Stimulated activated CD8-positive, alpha-beta memory T cell treated with anti-CD3 and anti-CD28 coated beads, Interleukin-12 subunit alpha, Interleukin-12 subunit beta, amount 100 ng/mL, for 4 hours (primary cell): ENCODE data around the gene ESAM.

Experiments used
- DNase-seq: peaks from one replicate; pipeline ENCODE4 v3.0.0-alpha.2; 2020; ENCODE audit warnings: low read depth

Gene ESAM, protein sequence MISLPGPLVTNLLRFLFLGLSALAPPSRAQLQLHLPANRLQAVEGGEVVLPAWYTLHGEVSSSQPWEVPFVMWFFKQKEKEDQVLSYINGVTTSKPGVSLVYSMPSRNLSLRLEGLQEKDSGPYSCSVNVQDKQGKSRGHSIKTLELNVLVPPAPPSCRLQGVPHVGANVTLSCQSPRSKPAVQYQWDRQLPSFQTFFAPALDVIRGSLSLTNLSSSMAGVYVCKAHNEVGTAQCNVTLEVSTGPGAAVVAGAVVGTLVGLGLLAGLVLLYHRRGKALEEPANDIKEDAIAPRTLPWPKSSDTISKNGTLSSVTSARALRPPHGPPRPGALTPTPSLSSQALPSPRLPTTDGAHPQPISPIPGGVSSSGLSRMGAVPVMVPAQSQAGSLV

GRCh38 chr11:124762105-124762623 is at the start of gene ESAM:
Gene ESAM, minus strand, starts transcription at chr11:124762290. Its CDS starts 136 bp downstream, at chr11:124762154.
- peak; percentile 47 for DNase-seq

- no peak for DNase-seq
These were observed 49.5 kb upstream of the ESAM start for GRCh38 chr11:124811399-124812125.

- DNase-seq = no peak
These were observed 45.7 kb upstream of the ESAM start for GRCh38 chr11:124807660-124808270.

- no peak for DNase-seq
These were observed 45.1 kb upstream of the ESAM start for GRCh38 chr11:124807201-124807600.

DNA sequence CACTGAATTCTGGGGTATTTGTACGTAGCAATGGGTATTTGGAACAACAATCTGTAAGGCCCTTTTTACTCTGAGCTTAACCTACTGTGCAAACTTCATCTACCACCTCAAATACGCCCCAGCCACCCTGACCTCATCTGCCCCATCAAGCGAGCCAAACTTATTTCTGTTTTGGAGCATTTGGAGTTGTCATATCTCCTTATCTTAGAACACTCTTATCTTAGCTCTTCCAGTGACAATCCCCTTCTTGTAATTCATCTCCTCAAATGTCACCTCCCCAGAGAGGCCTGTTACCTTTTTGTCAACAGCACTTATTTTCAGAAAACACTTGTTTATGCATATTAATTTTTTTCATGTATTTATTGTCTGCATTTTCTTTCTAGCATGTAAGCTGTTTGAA is 42.8 kb upstream of the ESAM start:
- DNase-seq = no peak

DNA sequence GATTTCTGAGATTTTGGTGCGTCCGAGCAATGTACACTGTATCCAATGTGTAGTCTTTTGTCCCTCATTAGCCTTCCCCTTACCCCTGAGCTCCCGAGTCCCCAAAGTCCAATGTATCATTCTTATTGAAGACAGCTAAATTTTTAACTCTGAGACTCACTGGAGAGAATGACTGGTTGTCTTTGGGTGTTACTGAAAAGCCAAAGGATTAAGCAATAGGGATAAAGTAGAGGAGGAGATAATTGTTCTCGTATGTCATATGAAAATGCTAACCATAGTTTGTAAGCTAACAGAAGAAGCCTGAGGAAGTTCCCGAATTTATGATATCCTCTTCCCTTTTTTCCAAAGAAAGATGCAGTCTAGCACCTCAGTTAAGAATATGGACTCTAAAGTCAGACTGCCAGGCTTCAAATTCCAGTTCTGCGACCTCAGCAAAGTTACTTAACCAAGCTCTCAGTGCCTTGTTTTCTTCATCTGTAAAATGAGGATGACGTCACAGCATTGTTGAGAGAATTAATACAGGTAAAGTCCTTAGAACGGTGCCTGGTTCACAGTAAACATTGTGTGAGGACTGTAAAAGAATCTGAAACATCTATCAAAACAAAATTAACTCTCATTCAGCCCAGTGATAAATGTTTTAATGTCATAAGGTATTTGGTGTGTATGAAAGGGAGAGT is 39.7 kb upstream of the ESAM start:
- DNase-seq = no peak

GRCh38 chr11:124801014-124801413 is 38.9 kb upstream of the ESAM start:
- no peak for DNase-seq

DNA sequence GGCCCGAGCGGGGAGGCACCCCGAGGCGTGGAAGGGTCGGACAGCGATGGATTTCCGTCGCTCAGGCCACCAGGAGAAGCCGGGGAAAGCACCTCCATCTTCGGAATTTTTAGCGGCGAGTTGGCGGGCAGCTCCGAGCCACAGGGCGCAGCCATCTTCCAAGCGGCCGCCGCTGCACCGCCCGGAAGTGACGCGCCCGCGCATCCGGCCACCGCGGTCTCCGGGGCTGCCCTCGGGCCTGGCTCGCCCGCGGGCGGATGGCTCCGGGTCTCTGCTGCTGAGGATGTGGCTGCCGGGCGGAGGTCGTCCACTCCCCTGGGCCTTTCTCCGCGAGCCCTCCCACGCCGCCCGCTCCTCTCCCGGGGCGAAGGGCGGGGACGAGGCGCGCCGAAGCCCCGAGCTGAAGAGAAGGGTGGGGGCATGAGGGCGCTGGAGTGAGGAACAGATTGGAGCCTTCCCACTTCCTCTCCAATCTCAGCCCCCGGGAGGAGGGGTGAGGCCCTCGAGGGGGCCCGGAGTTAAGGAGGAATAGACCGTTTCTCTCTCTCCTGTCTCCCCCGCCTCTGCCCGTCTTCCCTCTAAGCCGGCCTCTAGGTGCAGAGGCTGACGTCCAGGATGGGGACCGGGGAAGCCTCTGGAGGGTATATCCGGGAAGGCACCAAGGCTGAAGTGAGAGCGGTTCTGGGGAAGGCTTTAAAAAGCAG is 38.3 kb upstream of the ESAM start, which contains the start of gene MSANTD2:
Gene MSANTD2, minus strand, starts transcription at position 181 of the 704 bp plus-strand sequence. Its CDS starts 26 bp downstream, at position 155.
- DNase-seq = peak; percentile 80

DNA sequence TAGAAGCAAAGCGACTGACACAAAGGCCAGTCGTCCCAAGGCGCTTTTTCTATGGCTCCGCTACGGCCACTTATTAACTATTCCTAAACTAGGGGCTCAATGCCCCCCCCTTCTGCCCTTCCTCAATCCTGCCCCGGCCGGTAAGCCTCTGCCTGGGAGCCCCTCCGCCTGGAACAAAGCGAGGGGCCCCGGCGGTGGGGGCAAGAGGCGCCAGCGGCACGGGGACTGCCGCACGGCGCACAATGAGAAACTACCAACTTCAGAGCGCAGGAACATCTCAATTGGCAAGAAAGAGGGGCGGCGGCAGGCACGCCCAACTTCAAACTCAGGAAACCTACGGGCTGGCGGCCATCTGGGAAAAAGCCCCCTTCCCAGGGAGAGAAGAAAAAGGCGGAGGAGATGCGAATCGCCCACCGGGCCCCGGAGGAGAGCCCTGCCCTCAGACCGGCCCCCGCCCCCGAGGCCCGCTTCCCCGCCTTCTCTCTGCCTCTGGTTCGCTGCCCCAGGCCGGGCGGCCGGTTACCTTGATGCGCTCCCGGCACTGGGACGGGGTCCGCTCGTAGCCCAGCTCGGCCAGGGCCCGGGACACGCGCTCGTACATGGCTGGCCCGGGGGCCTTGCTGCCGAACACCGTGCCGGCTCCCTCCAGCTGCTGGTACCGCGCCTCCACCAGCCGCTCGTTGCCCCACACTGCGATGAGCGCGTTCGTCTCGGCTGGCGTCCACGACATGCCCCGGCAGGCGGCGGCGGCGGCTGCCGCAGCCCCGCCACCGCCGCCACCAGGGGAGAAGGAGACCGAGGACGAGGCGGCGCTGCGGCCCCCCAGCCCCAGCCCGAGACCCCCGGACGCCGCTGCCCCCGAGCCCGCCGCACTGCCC is 37.5 kb upstream of the ESAM start:
- peak; percentile 22 for DNase-seq

DNA sequence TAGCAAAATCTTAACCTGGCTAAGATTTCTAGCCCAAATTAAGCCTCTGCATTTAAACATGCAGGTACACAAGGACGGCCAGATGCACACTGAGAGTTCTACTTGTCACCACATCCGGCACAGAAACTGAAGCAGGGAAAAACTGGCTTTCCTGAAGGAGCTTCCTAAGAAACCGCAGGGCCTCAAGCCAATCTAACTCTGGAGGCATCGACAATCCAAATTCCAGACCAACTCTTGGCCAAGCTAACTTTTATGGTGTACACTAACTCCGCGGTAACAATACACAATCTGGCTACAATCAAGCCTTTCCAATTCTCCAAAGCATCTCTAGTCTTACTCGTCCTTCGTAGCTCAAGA is 36.9 kb upstream of the ESAM start:
- DNase-seq = no peak

- DNase-seq = no peak
These were observed 34.2 kb upstream of the ESAM start for GRCh38 chr11:124796312-124796711.

DNA sequence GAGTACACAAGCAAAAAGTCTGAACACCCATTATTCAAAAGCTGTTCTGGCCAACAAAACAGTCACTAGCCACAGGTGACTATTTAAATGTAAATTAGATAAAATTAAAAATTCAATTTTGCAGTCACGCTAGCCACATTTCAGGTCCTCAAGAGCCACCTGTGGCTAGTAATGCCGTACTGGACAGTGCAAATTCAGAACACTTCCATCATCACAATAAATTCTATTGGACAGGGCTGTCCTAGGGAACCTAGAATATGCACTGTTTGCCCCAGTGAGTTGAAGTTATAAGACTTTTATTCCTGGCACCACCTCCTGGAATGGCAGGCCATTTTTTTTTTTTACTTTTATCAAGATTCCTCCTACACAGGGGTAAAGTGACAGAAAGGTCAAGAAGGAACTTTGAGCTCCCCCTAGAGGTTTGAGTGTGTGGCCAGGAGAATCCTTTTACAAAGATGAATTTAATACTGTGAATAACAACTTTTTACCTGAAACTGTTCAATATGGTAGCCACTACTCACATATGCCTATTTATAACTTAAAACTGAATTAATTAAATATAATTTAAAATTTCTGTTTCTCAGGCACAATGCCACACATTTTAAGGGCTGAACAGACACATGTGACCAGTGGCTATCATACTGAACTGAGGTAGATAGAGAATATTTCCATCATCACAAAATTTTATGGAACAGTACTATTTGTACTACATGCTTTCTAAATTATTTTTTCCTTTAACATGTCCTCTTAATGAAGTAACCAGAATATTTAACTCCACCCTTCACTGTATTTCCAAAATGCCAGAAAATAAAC is 31.6 kb upstream of the ESAM start:
- no peak for DNase-seq

DNA sequence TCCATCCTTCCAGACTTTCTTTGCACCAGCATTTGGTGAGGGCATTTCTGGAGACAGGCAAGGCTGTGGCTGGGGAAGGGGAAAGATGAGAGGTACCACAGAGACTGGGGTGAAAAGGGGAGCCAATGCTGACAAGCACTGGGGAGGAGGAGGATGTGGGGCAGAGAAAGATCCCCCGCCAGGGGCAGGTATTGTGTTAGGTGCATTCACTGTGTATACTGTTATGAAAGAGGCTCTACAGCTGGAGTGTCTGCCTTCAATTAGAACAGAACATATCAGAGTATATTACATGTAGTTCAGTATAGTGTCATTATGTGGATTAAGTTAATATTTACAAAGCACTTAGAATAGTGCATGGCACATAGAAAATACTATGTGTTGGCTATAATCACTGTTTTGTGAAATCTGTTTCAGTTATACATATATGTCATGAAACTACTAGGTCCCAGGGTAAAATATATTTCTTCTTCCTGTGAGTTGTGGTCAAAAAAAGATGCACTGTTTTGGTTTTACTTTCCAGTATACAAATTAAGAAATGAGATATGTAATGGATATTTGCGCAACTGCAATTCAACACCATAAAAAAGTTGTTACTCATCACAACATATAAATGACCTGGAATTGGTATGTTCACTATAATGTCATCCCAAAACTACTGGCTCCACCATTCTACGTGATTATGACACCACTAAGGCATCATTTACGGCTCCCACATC is 29.7 kb upstream of the ESAM start:
- DNase-seq = no peak

DNA sequence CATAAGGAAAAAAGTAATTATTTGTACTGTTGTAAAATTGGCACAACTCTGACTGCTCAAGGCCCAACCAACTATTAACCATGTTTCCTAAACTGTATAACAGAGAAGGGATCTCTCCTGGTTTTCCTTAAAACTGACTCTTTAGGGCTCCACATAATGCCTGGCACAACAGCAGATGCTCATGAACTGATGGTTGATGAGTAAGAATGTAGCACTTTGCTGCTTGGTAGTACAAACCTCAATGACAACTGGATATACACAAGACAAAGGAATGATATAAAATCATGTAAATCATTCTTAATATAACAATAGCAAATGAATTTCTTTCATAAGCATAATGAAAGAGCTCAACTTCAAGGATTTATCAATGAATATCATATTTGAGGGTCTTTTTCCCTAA is 26.4 kb upstream of the ESAM start:
- DNase-seq = no peak

GRCh38 chr11:124784051-124784450 is 22.0 kb upstream of the ESAM start:
- no peak for DNase-seq

GRCh38 chr11:124783002-124783401 is 20.9 kb upstream of the ESAM start:
- DNase-seq = no peak

DNA sequence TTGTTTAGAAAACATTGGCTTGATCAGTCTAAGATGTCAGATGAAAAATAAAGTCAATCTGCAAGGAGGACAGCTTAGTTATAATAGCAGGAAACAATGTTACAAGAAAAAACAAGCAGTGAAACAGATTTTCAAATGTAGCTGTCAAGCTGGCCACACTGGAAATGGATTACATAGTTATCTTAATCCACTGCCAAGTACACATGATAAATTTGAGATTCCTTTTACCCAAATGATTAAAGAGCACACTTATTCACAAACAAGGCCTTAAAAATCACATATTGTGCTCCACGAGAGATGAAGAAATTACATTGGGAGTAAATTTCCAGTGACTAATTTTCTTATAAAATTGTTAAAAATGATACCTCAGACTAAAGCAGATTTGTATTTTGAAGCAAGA is 17.5 kb upstream of the ESAM start:
- no peak for DNase-seq

GRCh38 chr11:124778281-124778680 is 16.2 kb upstream of the ESAM start:
- no peak for DNase-seq
